Natural killer cell (primary cell): ENCODE results near the gene CELF3. TPM values are rescaled to one million over a fixed set of nuclear protein-coding genes. Genes with fewer than 3 reads are reported as not detected.

Experiments
- ATAC-seq, 3 donors: fragments of 150-1000 bp in 2 of 3; fragments of 200-7000 bp in 1 of 3; cut with Tn5 transposase; 1 replicate in 1 of 3; 2 replicates in 2 of 3; pipeline ENCODE4 v1.10.0; 2021; ENCODE audit warnings: mild to moderate bottlenecking in 2 of 3, moderate library complexity in 2 of 3
- DNase-seq, 2 donors: peaks; one replicate each; pipeline versions ENCODE4 v3.0.0 to v3.0.0-alpha.2; 2013 to 2021; ENCODE audit warnings: mixed read lengths in 1 of 2
- H3K27ac ChIP-seq: one replicate; pipeline ENCODE4 v1.5.1; 2013; ENCODE audit warnings: mild to moderate bottlenecking, low read length
- H3K27me3 ChIP-seq: one replicate; pipeline ENCODE4 v1.6.1; 2013; ENCODE audit warnings: low read length; ENCODE audit not compliant: control insufficient read depth, insufficient read depth
- H3K36me3 ChIP-seq: one replicate; pipeline ENCODE4 v1.6.1; 2013; ENCODE audit warnings: low read length; ENCODE audit not compliant: control insufficient read depth, insufficient read depth
- H3K4me1 ChIP-seq: one replicate; pipeline ENCODE4 v1.6.1; 2013; ENCODE audit warnings: low read length; ENCODE audit not compliant: control insufficient read depth, insufficient read depth
- H3K4me3 ChIP-seq: one replicate; pipeline ENCODE4 v1.5.1; 2013; ENCODE audit warnings: low read length
- H3K9me3 ChIP-seq: one replicate; pipeline ENCODE4 v1.6.1; 2013; ENCODE audit warnings: low read length; ENCODE audit not compliant: control insufficient read depth, insufficient read depth
- H3K27ac Mint-ChIP-seq, 2 donors: one replicate each; pipeline ENCODE4 v1.8.0; 2022; ENCODE audit warnings: mild to moderate bottlenecking in 2 of 2, mixed read lengths in 2 of 2, moderate library complexity in 1 of 2
- H3K27me3 Mint-ChIP-seq, 2 donors: one replicate each; pipeline ENCODE4 v1.8.0; 2022; ENCODE audit warnings: low read depth in 2 of 2, mixed read lengths in 2 of 2
- H3K36me3 Mint-ChIP-seq: one replicate; pipeline ENCODE4 v1.8.0; 2022; ENCODE audit warnings: mixed read lengths
- H3K4me1 Mint-ChIP-seq, 2 donors: one replicate each; pipeline ENCODE4 v1.8.0; 2022; ENCODE audit warnings: mixed read lengths in 2 of 2
- H3K4me3 Mint-ChIP-seq: one replicate; pipeline ENCODE4 v1.8.0; 2022; ENCODE audit warnings: mild to moderate bottlenecking, moderate library complexity, mixed read lengths
- H3K9me3 Mint-ChIP-seq, 2 donors: one replicate each; pipeline ENCODE4 v1.8.0; 2022; ENCODE audit warnings: mixed read lengths in 2 of 2
- CTCF ChIP-seq: fragments of 200-600 bp; IDR thresholded peaks from one replicate; pipeline ENCODE4 v1.8.0; 2022; ENCODE audit warnings: antibody characterized with exemption
- WGBS: methylation state at CpG from one replicate; pipeline ENCODE4 v1.1.7; 2013; ENCODE audit warnings: missing lambda C conversion rate; ENCODE audit not compliant: insufficient coverage; 5-methylcytosine and 5-hydroxymethylcytosine counted together
- intact Hi-C: fragments of 100-400 bp; cut with micrococcal nuclease; formaldehyde crosslinking; loops from one replicate; pipeline ENCODE4 v1.14.2; 2022
- total RNA-seq, 4 donors: library from RNA; stranded (reverse); fragments of 120-200 nt in 1 of 4; gene quantifications; one replicate each; pipeline versions ENCODE4 v1.2.3 to v1.2.4, GENCODE V29; 2013 to 2022

CELF3 gene
- total RNA-seq, 3 donors from 2014 or later (not counting 1 experiment from before 2014, with no cell fraction given), result not detected

DNA sequence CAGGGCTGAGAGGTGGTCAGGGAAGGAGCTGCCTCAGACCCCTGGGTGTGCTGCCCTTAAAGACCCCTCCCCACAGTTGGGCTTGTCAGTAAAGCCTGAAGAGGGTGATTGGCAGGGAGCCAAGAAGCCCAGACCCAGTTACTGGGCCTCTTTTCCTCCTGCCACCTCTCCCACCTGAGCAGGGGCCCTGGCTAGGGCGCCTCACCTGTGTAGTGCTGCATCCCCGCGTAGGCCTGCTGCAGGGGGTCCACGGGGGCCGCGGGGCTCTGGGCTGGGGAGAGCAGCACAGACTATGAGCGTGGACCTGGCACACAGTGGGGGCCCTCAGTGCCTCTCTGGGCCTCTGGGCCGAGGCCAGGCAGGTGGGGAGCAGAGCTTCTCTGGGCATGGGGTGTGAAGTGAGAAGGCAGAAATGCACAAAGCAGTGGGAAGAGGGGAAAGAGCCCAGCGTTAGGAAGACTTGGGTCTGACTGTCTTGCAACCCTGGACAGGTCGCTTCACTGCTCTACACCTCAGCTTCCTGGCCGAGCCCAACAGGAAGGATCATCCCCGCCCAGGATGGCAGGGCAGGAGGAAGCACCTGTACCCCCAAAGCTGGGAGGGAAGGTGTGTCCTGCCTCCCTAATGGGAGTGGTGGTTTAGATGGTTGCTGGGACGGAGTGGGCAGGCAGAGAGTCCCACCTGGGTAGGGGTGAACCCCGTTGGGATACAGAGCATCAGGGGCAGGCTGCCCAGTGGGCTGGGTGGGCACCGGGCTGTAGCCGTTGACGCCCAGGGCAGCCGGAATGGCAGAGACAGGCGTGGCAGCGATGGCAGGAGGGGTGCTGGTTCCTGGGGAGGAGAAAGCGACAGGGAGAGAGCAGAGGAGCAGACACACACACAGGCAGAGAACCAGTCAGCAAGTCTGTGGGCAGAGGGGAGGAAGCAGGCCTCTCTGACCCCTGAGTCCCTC is 9.9 kb downstream of the CELF3 start:
- 68% methylated on average over 21 of the region's 21 CpGs for WGBS
- H3K9me3 ChIP-seq, result no peaks in the 10 kb centered on the region
- no peak for DNase-seq
- H3K27ac ChIP-seq, result no peak overlapping the region
- Mint-ChIP-seq H3K27me3 (peaks cover 0 to 3% of the 10 kb centered on the region in 2 donors), H3K9me3 (no peaks in the 10 kb centered on the region), H3K27ac (no peak overlapping the region), H3K4me1 (peaks cover 0 to 25% of the 10 kb centered on the region in 2 donors), H3K36me3 (no peaks in the 10 kb centered on the region), H3K4me3 (no peak overlapping the region)
- TF ChIP-seq CTCF, result no peak
- H3K36me3 ChIP-seq, result no peaks in the 10 kb centered on the region
- no peak for ATAC-seq
- H3K4me1 ChIP-seq, result peaks cover 7% of the 10 kb centered on the region
- no peaks in the 10 kb centered on the region for H3K27me3 ChIP-seq
- no peak overlapping the region for H3K4me3 ChIP-seq
- intact Hi-C loops, result no loop called here

DNA sequence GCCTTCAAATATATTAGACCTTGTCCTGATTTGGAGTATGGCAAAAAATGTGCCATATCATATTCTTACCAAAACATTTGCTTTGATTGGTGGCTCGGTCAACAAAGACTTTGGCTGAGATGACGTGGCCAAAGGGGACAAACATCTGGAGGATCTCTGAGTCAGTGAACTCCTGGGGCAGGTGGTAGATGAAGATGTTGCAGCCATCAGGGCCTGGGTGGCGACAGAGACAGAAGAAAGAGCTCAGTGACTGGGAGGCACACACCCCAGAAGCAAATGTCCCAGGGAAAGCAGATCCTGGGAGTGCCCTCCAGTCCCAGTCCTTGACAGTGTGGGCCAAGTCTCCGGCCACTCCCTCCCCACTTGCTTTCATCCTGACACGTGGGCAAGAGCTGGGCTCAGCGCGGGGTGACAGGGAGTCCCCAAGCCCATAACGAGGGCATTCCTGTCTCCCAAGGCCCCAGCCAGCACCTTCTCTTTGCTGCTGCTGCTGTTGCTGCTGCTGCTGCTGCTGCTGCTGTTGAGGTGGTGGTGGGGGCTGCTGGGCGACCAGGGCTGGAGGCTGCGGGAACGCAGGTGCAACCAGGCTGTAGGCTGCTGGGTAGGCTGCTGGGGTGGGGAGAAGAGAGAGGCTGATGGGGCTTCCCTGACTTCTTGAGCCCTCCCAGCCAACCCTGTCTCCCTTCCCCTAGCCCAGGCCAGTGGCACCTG is 10.7 kb downstream of the CELF3 start:
- Mint-ChIP-seq H3K4me3 (no peak overlapping the region), H3K27ac (no peak overlapping the region), H3K36me3 (no peaks in the 10 kb centered on the region), H3K27me3 (peaks cover 0 to 3% of the 10 kb centered on the region in 2 donors), H3K9me3 (no peaks in the 10 kb centered on the region), H3K4me1 (peaks cover 0 to 25% of the 10 kb centered on the region in 2 donors)
- Histone ChIP-seq H3K27ac (no peak overlapping the region), H3K36me3 (peaks cover 5% of the 10 kb centered on the region), H3K4me3 (no peak overlapping the region), H3K27me3 (no peaks in the 10 kb centered on the region), H3K4me1 (peaks cover 7% of the 10 kb centered on the region), H3K9me3 (no peaks in the 10 kb centered on the region)
- ATAC-seq (no peak), DNase-seq (no peak)
- no peak for TF ChIP-seq CTCF
- 79% methylated on average over 11 of the region's 11 CpGs for WGBS
- intact Hi-C loops, result no loop called here

GRCh38 chr1:151705146-151705545 is 11.5 kb downstream of the CELF3 start:
- DNase-seq, result no peak
- H3K4me3 Mint-ChIP-seq, result no peak overlapping the region

More at GRCh38 chr1:151705146-151705545, 11.5 kb downstream of the CELF3 start:
- Mint-ChIP-seq H3K27ac (no peak overlapping the region), H3K4me1 (peaks cover 0 to 25% of the 10 kb centered on the region in 2 donors), H3K9me3 (no peaks in the 10 kb centered on the region), H3K36me3 (peaks cover 7% of the 10 kb centered on the region), H3K27me3 (peaks cover 0 to 3% of the 10 kb centered on the region in 2 donors)
- Histone ChIP-seq H3K4me1 (peaks cover 7% of the 10 kb centered on the region), H3K9me3 (no peaks in the 10 kb centered on the region), H3K4me3 (no peak overlapping the region), H3K36me3 (peaks cover 9% of the 10 kb centered on the region), H3K27ac (no peak overlapping the region), H3K27me3 (no peaks in the 10 kb centered on the region)
- no peak for TF ChIP-seq CTCF
- 94% methylated on average over 7 of the region's 7 CpGs for WGBS
- intact Hi-C loops, result no loop called here
- no peak for ATAC-seq
